Gastroesophageal sphincter (tissue), 4 donors: Measurements from ENCODE around the gene ASF1A. TPM values are rescaled to one million over a fixed set of nuclear protein-coding genes. Genes with fewer than 3 reads are reported as not detected.

Experiments
- ATAC-seq: fragments of 150-250 bp; one replicate; pipeline ENCODE4 v1.9.1; 2016; ENCODE audit warnings: mild to moderate bottlenecking, moderate library complexity
- H3K27ac ChIP-seq, 4 donors: fragments of 200-600 bp; sonication (generic) in 3 of 4; 1 replicate in 3 of 4; 2 replicates in 1 of 4; pipeline ENCODE4 v1.5.1; 2016 to 2019
- H3K27me3 ChIP-seq: fragments of 200-600 bp; sonication (generic); one replicate; pipeline ENCODE4 v1.5.1; 2019
- H3K36me3 ChIP-seq, 2 donors: fragments of 200-600 bp; sonication (generic); one replicate each; pipeline ENCODE4 v1.5.1; 2019; ENCODE audit warnings: control low read depth in 1 of 2
- H3K4me1 ChIP-seq, 3 donors: fragments of 200-600 bp; sonication (generic); 1 replicate in 2 of 3; 2 replicates in 1 of 3; pipeline ENCODE4 v1.5.1; 2016 to 2019; ENCODE audit warnings: control low read depth in 2 of 3
- H3K4me3 ChIP-seq, 2 donors: fragments of 200-600 bp; sonication (generic); one replicate each; pipeline ENCODE4 v1.5.1; 2019; ENCODE audit warnings: mild to moderate bottlenecking in 1 of 2, moderate library complexity in 1 of 2
- H3K9me3 ChIP-seq, 3 donors: fragments of 200-600 bp; sonication (generic); one replicate each; pipeline ENCODE4 v1.5.1; 2017 to 2019; ENCODE audit warnings: control low read depth in 2 of 3
- EP300 ChIP-seq: sonication (generic); formaldehyde crosslinking; IDR thresholded peaks from one replicate; pipeline ENCODE4 v1.6.1; 2017; ENCODE audit warnings: antibody characterized with exemption, mild to moderate bottlenecking
- POLR2A ChIP-seq, 2 donors: fragments of 450-650 bp; IDR thresholded peaks; one replicate each; pipeline ENCODE4 v1.6.1; 2017; ENCODE audit warnings: antibody characterized with exemption in 2 of 2, mild to moderate bottlenecking in 2 of 2, moderate library complexity in 1 of 2
- POLR2AphosphoS5 ChIP-seq: sonication (generic); formaldehyde crosslinking; IDR thresholded peaks from one replicate; pipeline ENCODE4 v1.6.1; 2017; ENCODE audit warnings: antibody characterized with exemption
- WGBS, 2 donors: methylation state at CpG; one replicate each; pipeline ENCODE4 v1.1.5; 2018; ENCODE audit warnings: low coverage in 1 of 2; 5-methylcytosine and 5-hydroxymethylcytosine counted together
- total RNA-seq, 4 donors: library from RNA; depleted of rRNA; stranded (reverse); fragments of >200 nt; gene quantifications; one replicate each; pipeline ENCODE4 v1.1.0, GENCODE V29; 2016
- TF ChIP-seq, protein P1 (sequence below), 4 experiments: fragments of 200-600 bp in 2 of 4; fragments of 450-650 bp in 2 of 4; sonication (generic) in 1 of 4; IDR thresholded peaks; one replicate each; pipeline ENCODE4 v1.5.1; 2017 to 2019; ENCODE audit warnings: antibody characterized with exemption in 4 of 4, mild to moderate bottlenecking in 2 of 4, moderate library complexity in 2 of 4

Gene ASF1A
- total RNA-seq, 4 donors from 2014 or later = 10.0 to 23.3 (median 13.6) TPM

DNA sequence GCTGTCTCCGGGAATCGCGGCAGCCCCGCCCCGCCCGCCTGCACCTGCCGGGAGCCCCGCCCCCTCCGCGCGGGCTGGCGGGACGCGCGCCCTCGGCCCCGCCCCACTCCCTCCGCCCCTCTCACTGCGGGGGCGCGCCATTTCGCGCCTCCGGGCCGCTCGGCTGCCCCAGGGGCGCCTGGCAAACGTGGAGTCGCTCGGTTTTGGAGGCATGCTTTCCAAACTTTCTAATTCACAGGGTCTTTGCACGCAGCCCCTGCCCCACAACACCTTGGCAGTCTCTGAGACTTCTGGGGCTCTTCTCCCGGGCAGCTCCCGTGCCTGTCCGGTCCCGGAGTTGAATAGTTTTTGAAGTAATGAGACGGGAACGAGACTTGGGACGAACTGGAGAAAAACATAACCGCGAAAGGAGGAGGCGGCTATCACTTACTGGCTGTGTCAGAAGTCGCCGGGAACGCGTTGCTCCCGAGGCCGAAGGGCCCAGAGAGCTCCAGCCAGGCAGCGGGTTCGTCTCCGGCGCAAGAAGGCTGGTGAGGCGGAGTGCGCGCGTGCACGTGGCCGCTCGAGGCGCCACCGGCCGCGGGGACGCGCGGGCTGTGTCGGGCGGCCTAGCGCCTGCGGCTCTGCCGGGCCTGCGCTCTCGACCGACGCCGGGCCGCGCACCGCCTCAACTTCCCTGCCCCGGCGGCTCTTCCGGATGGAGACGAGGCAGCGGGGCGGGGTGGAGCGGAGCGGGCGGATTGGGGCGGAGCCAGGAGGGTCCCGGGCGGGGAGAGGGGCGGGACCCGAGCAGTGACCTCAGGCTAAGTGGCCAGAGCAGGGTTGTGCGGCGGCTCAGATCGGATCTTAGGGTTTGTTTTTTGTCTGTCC lies 40.7 kb downstream of the ASF1A start, which contains the start of gene MCM9:
Gene MCM9 (minus strand): TSS at position 699 of the 870 bp plus-strand sequence. CDS start 3,436 bp downstream, outside the sequence.
- peak within 1 kb of the TSS; percentile 87 to 96 (median 94) for H3K27ac ChIP-seq
- H3K9me3 ChIP-seq = no peaks in the 10 kb centered on the region
- WGBS, 2 donors = 0 to 2% methylated on average over 5 to 10 of the region's 95 CpGs
- TF ChIP-seq, protein P1, sequence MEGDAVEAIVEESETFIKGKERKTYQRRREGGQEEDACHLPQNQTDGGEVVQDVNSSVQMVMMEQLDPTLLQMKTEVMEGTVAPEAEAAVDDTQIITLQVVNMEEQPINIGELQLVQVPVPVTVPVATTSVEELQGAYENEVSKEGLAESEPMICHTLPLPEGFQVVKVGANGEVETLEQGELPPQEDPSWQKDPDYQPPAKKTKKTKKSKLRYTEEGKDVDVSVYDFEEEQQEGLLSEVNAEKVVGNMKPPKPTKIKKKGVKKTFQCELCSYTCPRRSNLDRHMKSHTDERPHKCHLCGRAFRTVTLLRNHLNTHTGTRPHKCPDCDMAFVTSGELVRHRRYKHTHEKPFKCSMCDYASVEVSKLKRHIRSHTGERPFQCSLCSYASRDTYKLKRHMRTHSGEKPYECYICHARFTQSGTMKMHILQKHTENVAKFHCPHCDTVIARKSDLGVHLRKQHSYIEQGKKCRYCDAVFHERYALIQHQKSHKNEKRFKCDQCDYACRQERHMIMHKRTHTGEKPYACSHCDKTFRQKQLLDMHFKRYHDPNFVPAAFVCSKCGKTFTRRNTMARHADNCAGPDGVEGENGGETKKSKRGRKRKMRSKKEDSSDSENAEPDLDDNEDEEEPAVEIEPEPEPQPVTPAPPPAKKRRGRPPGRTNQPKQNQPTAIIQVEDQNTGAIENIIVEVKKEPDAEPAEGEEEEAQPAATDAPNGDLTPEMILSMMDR (IDR thresholded peaks at IDR 0.05) = no peak
- TF ChIP-seq POLR2AphosphoS5 (peak; percentile 48), POLR2A (IDR thresholded peaks at IDR 0.05) (peak; percentile 51 to 66), EP300 (no peak)
- H3K4me1 ChIP-seq = peaks cover 0 to 35% (median 6%) of the 10 kb centered on the region in 3 donors
- peak; percentile 97 for ATAC-seq
- peaks cover 0 to 19% of the 10 kb centered on the region in 2 donors for H3K36me3 ChIP-seq
- peak within 1 kb of the TSS; percentile 78 to 91 for H3K4me3 ChIP-seq
- H3K27me3 ChIP-seq = no peaks in the 10 kb centered on the region

DNA sequence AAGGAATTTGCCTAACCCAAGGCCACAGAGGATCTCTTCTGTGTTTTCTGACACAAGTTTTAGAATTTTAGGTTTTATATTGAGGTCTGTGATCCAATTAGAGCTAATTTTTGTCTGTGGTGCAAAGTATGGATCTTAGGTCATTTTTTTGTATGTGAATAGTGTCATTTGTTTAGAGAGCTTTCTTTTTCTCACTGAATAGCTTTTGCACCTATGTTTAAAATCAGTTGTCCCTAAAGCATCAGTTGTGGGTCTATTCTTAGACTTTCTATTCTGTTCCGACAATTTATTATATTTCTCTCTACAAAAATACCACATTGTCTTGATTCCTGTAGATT lies 41.3 kb downstream of the ASF1A start:
- Histone ChIP-seq H3K9me3 (no peaks in the 10 kb centered on the region), H3K4me3 (peak overlapping the region; percentile 78 to 91), H3K27me3 (no peaks in the 10 kb centered on the region), H3K4me1 (peaks cover 0 to 35% (median 6%) of the 10 kb centered on the region in 3 donors), H3K27ac (peak overlapping the region; percentile 87 to 96 (median 94)), H3K36me3 (peaks cover 0 to 12% of the 10 kb centered on the region in 2 donors)
- ATAC-seq = no peak
- TF ChIP-seq POLR2AphosphoS5 = no peak
- TF ChIP-seq POLR2A (IDR thresholded peaks at IDR 0.05) = no peak
- TF ChIP-seq EP300 = no peak
- TF ChIP-seq, protein P1 (IDR thresholded peaks at IDR 0.05) = no peak
- 0% methylated on average over 1 of the region's 1 CpG for WGBS, 2 donors

DNA sequence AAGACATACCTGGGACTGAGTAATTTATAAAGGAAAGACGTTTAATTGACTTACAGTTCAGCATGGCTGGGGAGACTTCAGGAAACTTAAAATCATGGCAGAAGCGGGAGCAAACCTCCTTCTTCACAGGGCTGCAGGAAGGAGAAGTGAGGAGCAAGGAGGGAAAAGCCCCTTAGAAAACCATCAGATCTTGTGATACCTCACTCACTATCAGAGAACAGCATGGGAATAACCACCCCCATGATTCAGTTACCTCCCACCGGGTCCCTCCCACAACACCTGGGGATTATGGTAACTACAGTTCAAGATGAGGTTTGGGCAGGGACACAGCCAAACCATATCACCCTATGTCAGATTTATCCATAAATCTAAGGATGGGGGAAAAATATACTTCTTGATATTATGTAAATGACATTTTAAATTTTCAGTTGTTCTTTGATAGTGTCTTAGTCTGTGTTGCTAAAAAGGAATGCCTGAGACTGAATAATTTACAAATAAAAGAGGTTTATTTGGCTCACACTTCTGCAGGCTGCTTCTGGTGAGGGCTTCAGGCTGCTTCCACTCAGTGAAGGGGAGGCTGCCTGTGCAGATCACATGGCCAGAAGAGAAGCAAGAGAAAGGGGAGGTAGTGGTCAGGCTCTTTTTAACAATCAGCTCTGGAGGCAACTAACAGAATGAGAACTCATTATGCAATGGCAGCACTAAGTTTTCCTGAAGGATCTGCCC lies 42.2 kb downstream of the ASF1A start:
- no peak for ATAC-seq
- no peak for TF ChIP-seq EP300
- no peak for TF ChIP-seq POLR2A (IDR thresholded peaks at IDR 0.05)
- TF ChIP-seq, protein P1 (IDR thresholded peaks at IDR 0.05) = no peak
- no peak for TF ChIP-seq POLR2AphosphoS5

DNA sequence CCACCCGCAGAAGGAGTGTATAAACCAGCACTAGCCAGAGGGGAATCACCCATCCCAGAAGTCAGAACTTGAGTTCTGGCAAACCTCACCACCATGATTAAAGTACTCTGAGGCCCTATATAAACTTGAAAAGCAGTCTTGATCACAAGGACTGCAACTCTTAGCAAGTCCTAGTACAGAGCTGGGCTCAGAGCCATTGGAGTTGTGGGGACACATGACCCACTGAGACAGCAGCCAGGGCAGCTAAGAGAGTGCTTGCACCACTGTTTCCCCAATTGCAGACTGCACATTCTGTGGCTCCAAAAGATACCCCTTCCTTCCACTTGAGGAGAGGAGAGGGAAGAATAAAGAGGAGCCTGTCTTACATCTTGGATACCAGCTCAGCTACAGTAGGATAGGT lies 45.7 kb downstream of the ASF1A start:
- no peaks in the 10 kb centered on the region for H3K27me3 ChIP-seq
- H3K27ac ChIP-seq = no peak overlapping the region
- no peak for ATAC-seq
- TF ChIP-seq POLR2AphosphoS5 = no peak
- TF ChIP-seq POLR2A (IDR thresholded peaks at IDR 0.05) = no peak
- TF ChIP-seq EP300 = no peak
- TF ChIP-seq, protein P1 (IDR thresholded peaks at IDR 0.05) = no peak
- peaks cover 0 to 14% (median 6%) of the 10 kb centered on the region in 3 donors for H3K4me1 ChIP-seq
- H3K9me3 ChIP-seq = peaks cover 0 to 4% (median 0%) of the 10 kb centered on the region in 3 donors
- H3K4me3 ChIP-seq = no peak overlapping the region
- H3K36me3 ChIP-seq = no peaks in the 10 kb centered on the region
- no CpG with 5 or more reads among the region's 1 CpG for WGBS, 2 donors

More for the DNA sequence above, 42.2 kb downstream of the ASF1A start:
- Histone ChIP-seq H3K36me3 (peaks cover 0 to 4% of the 10 kb centered on the region in 2 donors), H3K27ac (peak overlapping the region in 2 of 4 donors; percentile 94 to 96), H3K27me3 (no peaks in the 10 kb centered on the region), H3K4me3 (no peak overlapping the region), H3K4me1 (peaks cover 0 to 35% (median 6%) of the 10 kb centered on the region in 3 donors), H3K9me3 (no peaks in the 10 kb centered on the region)
- WGBS, 2 donors = 53 to 65% methylated on average over 2 to 3 of the region's 3 CpGs
